Right lung (tissue), 5 donors: Measurements from ENCODE around the gene A2M. TPM values are rescaled to one million over a fixed set of nuclear protein-coding genes. Genes with fewer than 3 reads are reported as not detected.

Source experiments
- DNase-seq, 2 donors: peaks; one replicate each; pipeline ENCODE4 v3.0.0-alpha.2; 2013
- polyA plus RNA-seq, 5 donors: library from polyadenylated mRNA; unstranded; fragments of 120-200 nt; gene quantifications; one replicate each; pipeline versions ENCODE4 v1.2.1 to v1.2.3, GENCODE V29; 2013; ENCODE audit warnings: inconsistent platforms in 1 of 5, low replicate concordance in 1 of 5; ENCODE audit not compliant: insufficient read length in 5 of 5, insufficient read depth in 1 of 5

The A2M gene
- polyA plus RNA-seq, 5 donors: 1,629 to 2,374 (median 2,213) TPM

- no peak for DNase-seq
Measured at GRCh38 chr12:9048930-9049329, 66.8 kb downstream of the A2M start.

GRCh38 chr12:9047105-9047504 lies 68.6 kb downstream of the A2M start:
- DNase-seq: no peak

- DNase-seq: no peak
Measured at GRCh38 chr12:9043766-9044165, 72.0 kb downstream of the A2M start.

GRCh38 chr12:9041321-9041720 lies 74.4 kb downstream of the A2M start:
- DNase-seq: no peak

- no peak for DNase-seq
Measured at GRCh38 chr12:9040484-9041186, 75.1 kb downstream of the A2M start.

GRCh38 chr12:9039397-9039977 lies 76.2 kb downstream of the A2M start:
- DNase-seq: no peak

- no peak for DNase-seq
Measured at GRCh38 chr12:9037431-9037830, 78.3 kb downstream of the A2M start.

- DNase-seq: no peak
Measured at GRCh38 chr12:9036227-9036626, 79.5 kb downstream of the A2M start.

- no peak for DNase-seq
Measured at GRCh38 chr12:9034095-9034494, 81.6 kb downstream of the A2M start.

GRCh38 chr12:9033265-9033887 lies 82.3 kb downstream of the A2M start:
- DNase-seq: no peak

- DNase-seq: no peak
Measured at GRCh38 chr12:9032202-9032964, 83.3 kb downstream of the A2M start.

- DNase-seq: no peak
Measured at GRCh38 chr12:9030776-9031175, 84.9 kb downstream of the A2M start.

GRCh38 chr12:9027161-9028059 lies 88.3 kb downstream of the A2M start:
- DNase-seq: no peak

GRCh38 chr12:9024512-9024911 lies 91.2 kb downstream of the A2M start:
- no peak for DNase-seq

GRCh38 chr12:9022592-9022991 lies 93.1 kb downstream of the A2M start:
- DNase-seq: no peak

Other genes starting within 250 kb of the A2M start
- gene PHC1, start 201.4 kb downstream of the A2M start, polyA plus RNA-seq: 100 to 1,000 TPM in 2 of 5 donors, 10 to 100 TPM in 3; 69.7 to 125 (median 90.8) TPM
- gene M6PR, start 166.3 kb downstream of the A2M start, polyA plus RNA-seq: 100 to 1,000 TPM; 171 to 236 (median 206) TPM
- 1 to 10 TPM; 1.1 to 2.7 (median 1.5) TPM for gene KLRG1, start 126.4 kb downstream of the A2M start, polyA plus RNA-seq
- gene PZP, start 92.5 kb upstream of the A2M start, polyA plus RNA-seq: 1 to 10 TPM; 1.3 to 2.9 (median 2.4) TPM